Measurements from ENCODE around the gene AGBL1.
"Not testable (repeated sequence)": the region's sequence is repeated elsewhere in the genome, so short reads cannot be mapped to it uniquely, and the experiment has no call there.

Gene AGBL1

DNA sequence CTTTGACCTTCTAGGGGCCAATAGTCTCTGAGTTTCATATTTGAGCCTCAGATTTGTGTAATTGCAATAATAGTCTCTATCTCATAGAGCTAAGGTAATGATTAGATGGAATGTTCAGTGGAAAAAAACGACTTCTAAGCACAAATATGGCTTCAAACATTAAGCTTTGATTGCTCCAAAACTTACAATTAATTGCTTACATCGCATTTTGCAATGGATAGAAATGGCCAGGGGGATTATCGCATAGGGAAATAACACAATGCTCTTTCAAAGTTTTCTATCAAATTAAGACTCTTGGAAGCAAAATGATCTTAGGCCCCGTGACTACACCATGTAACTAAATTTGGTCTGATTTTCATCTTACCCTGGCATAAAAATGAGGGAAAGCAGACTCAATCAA, 888.6 kb downstream of the AGBL1 start:
- H3K27me3 Mint-ChIP-seq: peaks cover 11% of the 10 kb centered on the region
- peaks cover 1% of the 10 kb centered on the region for H3K36me3 Mint-ChIP-seq (ENCODE audit: insufficient read depth)
- no peak for DNase-seq (ENCODE audit: low spot score in 2 of 2)
- ATAC-seq (replicated peaks; ENCODE audit: extremely low read depth, poor library complexity, severe bottlenecking): no peak
- no peaks in the 10 kb centered on the region for H3K4me1 Mint-ChIP-seq
- H3K9me3 Mint-ChIP-seq: no peaks in the 10 kb centered on the region
- H3K27ac Mint-ChIP-seq (ENCODE audit: low read depth): no peak overlapping the region
- H3K4me3 Mint-ChIP-seq: no peak overlapping the region

- H3K9me3 Mint-ChIP-seq: no peaks in the 10 kb centered on the region
- peaks cover 1% of the 10 kb centered on the region for H3K36me3 Mint-ChIP-seq (ENCODE audit: insufficient read depth)
- ATAC-seq (replicated peaks; ENCODE audit: extremely low read depth, poor library complexity, severe bottlenecking) (no peak), DNase-seq (ENCODE audit: low spot score in 2 of 2) (no peak)
- no peak overlapping the region for H3K4me3 Mint-ChIP-seq
- no peak overlapping the region for H3K27ac Mint-ChIP-seq (ENCODE audit: low read depth)
- peaks cover 11% of the 10 kb centered on the region for H3K27me3 Mint-ChIP-seq
- no peaks in the 10 kb centered on the region for H3K4me1 Mint-ChIP-seq
These were observed 889.7 kb downstream of the AGBL1 start for GRCh38 chr15:86969364-86969763.

GRCh38 chr15:86973284-86973844, 893.7 kb downstream of the AGBL1 start:
- DNase-seq (ENCODE audit: low spot score in 2 of 2) (no peak), ATAC-seq (replicated peaks; ENCODE audit: extremely low read depth, poor library complexity, severe bottlenecking) (no peak)
- Mint-ChIP-seq H3K9me3 (no peaks in the 10 kb centered on the region), H3K27ac (ENCODE audit: low read depth) (no peak overlapping the region), H3K4me1 (no peaks in the 10 kb centered on the region), H3K27me3 (peaks cover 11% of the 10 kb centered on the region), H3K4me3 (no peak overlapping the region), H3K36me3 (ENCODE audit: insufficient read depth) (peaks cover 1% of the 10 kb centered on the region)

DNA sequence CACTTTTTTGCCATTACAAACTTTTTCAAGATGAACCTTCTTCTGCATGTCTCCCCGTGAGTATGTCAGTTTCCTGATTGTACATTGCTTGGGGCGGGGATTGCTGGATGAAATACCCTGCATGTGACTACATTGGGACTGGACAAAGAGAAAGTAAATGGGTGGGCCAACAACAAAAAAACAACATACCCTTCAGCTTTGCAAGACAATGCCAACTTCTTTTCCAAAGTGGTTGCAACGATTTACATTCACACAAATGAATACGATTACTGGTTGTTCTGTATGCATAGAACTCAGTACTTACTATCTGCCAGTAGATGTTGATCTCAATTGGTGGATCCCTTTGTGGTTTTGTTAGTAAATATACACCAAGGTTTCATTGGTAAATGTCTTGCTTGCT, 908.4 kb downstream of the AGBL1 start:
- H3K27me3 Mint-ChIP-seq: peaks cover 13% of the 10 kb centered on the region
- ATAC-seq (replicated peaks; ENCODE audit: extremely low read depth, poor library complexity, severe bottlenecking): no peak
- H3K4me1 Mint-ChIP-seq: no peaks in the 10 kb centered on the region
- no peak overlapping the region for H3K27ac Mint-ChIP-seq (ENCODE audit: low read depth)
- no peak for DNase-seq (ENCODE audit: low spot score in 2 of 2)
- H3K9me3 Mint-ChIP-seq: peaks cover 5% of the 10 kb centered on the region
- H3K36me3 Mint-ChIP-seq (ENCODE audit: insufficient read depth): no peaks in the 10 kb centered on the region
- no peak overlapping the region for H3K4me3 Mint-ChIP-seq

DNA sequence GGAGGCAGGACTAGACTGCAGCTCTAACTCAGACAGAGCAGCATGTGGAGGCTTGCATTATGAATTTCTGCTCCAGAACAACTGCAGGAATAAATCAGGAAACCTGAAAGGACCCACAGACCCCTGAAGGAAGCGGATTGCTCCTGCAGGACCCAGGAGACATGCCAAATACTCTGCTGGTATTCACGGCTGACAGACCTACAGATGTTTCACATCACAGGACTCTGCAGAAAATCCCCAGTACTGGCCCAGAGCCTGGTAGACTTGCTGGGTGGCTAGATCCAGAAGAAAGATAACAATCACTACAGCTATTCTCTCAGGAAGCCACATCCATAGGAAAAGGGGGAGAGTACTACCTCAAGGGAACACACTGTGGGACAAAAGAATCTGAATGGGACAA, 942.1 kb downstream of the AGBL1 start:
- peaks cover 32% of the 10 kb centered on the region for H3K9me3 Mint-ChIP-seq
- H3K4me1 Mint-ChIP-seq: no peaks in the 10 kb centered on the region
- no peaks in the 10 kb centered on the region for H3K36me3 Mint-ChIP-seq (ENCODE audit: insufficient read depth)
- DNase-seq (ENCODE audit: low spot score in 2 of 2) (no peak), ATAC-seq (replicated peaks; ENCODE audit: extremely low read depth, poor library complexity, severe bottlenecking) (no peak)
- H3K27ac Mint-ChIP-seq (ENCODE audit: low read depth): no peak overlapping the region
- H3K27me3 Mint-ChIP-seq: peaks cover 40% of the 10 kb centered on the region
- no peak overlapping the region for H3K4me3 Mint-ChIP-seq

GRCh38 chr15:87031540-87032230, 952.0 kb downstream of the AGBL1 start:
- Mint-ChIP-seq H3K4me1 (no peaks in the 10 kb centered on the region), H3K27ac (ENCODE audit: low read depth) (no peak overlapping the region), H3K4me3 (no peak overlapping the region), H3K9me3 (no peaks in the 10 kb centered on the region), H3K36me3 (ENCODE audit: insufficient read depth) (no peaks in the 10 kb centered on the region), H3K27me3 (peaks cover 13% of the 10 kb centered on the region)
- no peak for ATAC-seq (replicated peaks; ENCODE audit: extremely low read depth, poor library complexity, severe bottlenecking)
- no peak for DNase-seq (ENCODE audit: low spot score in 2 of 2)

- no peaks in the 10 kb centered on the region for H3K9me3 Mint-ChIP-seq
- no peak overlapping the region for H3K27ac Mint-ChIP-seq (ENCODE audit: low read depth)
- no peak for DNase-seq (ENCODE audit: low spot score in 2 of 2)
- no peak for ATAC-seq (replicated peaks; ENCODE audit: extremely low read depth, poor library complexity, severe bottlenecking)
- no peaks in the 10 kb centered on the region for H3K4me1 Mint-ChIP-seq
- peaks cover 13% of the 10 kb centered on the region for H3K27me3 Mint-ChIP-seq
- H3K4me3 Mint-ChIP-seq: no peak overlapping the region
- no peaks in the 10 kb centered on the region for H3K36me3 Mint-ChIP-seq (ENCODE audit: insufficient read depth)
These were observed 952.6 kb downstream of the AGBL1 start for GRCh38 chr15:87032295-87032694.

GRCh38 chr15:87033056-87033455, 953.4 kb downstream of the AGBL1 start:
- H3K4me3 Mint-ChIP-seq: no peak overlapping the region
- no peak overlapping the region for H3K27ac Mint-ChIP-seq (ENCODE audit: low read depth)
- ATAC-seq (replicated peaks; ENCODE audit: extremely low read depth, poor library complexity, severe bottlenecking) (no peak), DNase-seq (ENCODE audit: low spot score in 2 of 2) (no peak)
- no peaks in the 10 kb centered on the region for H3K9me3 Mint-ChIP-seq
- H3K27me3 Mint-ChIP-seq: peaks cover 13% of the 10 kb centered on the region
- H3K4me1 Mint-ChIP-seq: no peaks in the 10 kb centered on the region
- no peaks in the 10 kb centered on the region for H3K36me3 Mint-ChIP-seq (ENCODE audit: insufficient read depth)

DNA sequence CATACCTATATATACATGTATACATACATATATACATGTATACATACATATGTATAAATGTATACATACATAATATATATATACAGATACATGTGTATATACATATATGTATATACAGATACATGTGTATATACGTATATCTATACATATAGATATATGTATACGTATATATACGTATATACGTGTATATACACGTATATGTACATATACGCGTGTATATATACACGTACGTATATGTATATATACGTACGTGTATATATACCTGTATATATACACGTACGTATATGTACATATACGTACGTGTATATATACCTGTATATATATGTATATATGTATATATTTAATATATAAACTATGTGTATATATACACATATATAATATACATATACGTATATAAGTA, 955.2 kb downstream of the AGBL1 start:
- H3K36me3 Mint-ChIP-seq (ENCODE audit: insufficient read depth): no peaks in the 10 kb centered on the region
- no peak for DNase-seq (ENCODE audit: low spot score in 2 of 2)
- no peaks in the 10 kb centered on the region for H3K4me1 Mint-ChIP-seq
- ATAC-seq (replicated peaks; ENCODE audit: extremely low read depth, poor library complexity, severe bottlenecking): no peak
- H3K27ac Mint-ChIP-seq (ENCODE audit: low read depth): no peak overlapping the region
- H3K4me3 Mint-ChIP-seq: no peak overlapping the region
- H3K27me3 Mint-ChIP-seq: peaks cover 13% of the 10 kb centered on the region
- no peaks in the 10 kb centered on the region for H3K9me3 Mint-ChIP-seq

- DNase-seq (ENCODE audit: low spot score in 2 of 2): no peak
- no peak overlapping the region for H3K4me3 Mint-ChIP-seq
These were observed 958.7 kb downstream of the AGBL1 start for GRCh38 chr15:87038404-87038803.

GRCh38 chr15:87042619-87043018, 962.9 kb downstream of the AGBL1 start:
- not testable (repeated sequence) for H3K4me3 Mint-ChIP-seq; H3K9me3 Mint-ChIP-seq; ATAC-seq (replicated peaks; ENCODE audit: extremely low read depth, poor library complexity, severe bottlenecking); H3K36me3 Mint-ChIP-seq (ENCODE audit: insufficient read depth); DNase-seq (ENCODE audit: low spot score in 2 of 2); H3K27ac Mint-ChIP-seq (ENCODE audit: low read depth); H3K27me3 Mint-ChIP-seq; H3K4me1 Mint-ChIP-seq

More at GRCh38 chr15:87038404-87038803, 958.7 kb downstream of the AGBL1 start:
- Mint-ChIP-seq H3K36me3 (ENCODE audit: insufficient read depth) (no peaks in the 10 kb centered on the region), H3K9me3 (no peaks in the 10 kb centered on the region), H3K4me1 (no peaks in the 10 kb centered on the region), H3K27me3 (no peaks in the 10 kb centered on the region), H3K27ac (ENCODE audit: low read depth) (no peak overlapping the region)
- no peak for ATAC-seq (replicated peaks; ENCODE audit: extremely low read depth, poor library complexity, severe bottlenecking)

DNA sequence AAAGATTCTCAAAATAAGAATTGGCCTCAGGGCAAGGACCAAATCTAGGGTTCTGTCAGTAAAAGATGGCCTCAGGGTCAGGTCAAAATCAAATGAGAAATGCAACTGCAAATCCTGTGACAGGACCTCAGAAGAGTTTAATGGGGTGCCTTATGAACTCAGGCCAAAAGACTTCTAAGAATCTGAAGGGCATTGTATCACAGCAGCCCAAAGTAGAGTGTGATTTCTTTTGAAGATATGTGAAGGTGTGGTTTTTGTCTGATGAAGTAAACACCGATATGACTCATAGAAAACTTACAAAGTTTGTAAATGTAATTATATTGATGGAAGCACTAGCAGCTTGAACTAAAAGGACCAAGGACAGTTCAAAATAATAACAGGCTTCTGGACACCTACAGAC, 966.1 kb downstream of the AGBL1 start:
- Mint-ChIP-seq H3K36me3 (ENCODE audit: insufficient read depth) (no peaks in the 10 kb centered on the region), H3K4me3 (no peak overlapping the region), H3K9me3 (no peaks in the 10 kb centered on the region), H3K27me3 (no peaks in the 10 kb centered on the region), H3K27ac (ENCODE audit: low read depth) (no peak overlapping the region), H3K4me1 (no peaks in the 10 kb centered on the region)
- no peak for ATAC-seq (replicated peaks; ENCODE audit: extremely low read depth, poor library complexity, severe bottlenecking)
- DNase-seq (ENCODE audit: low spot score in 2 of 2): no peak

DNA sequence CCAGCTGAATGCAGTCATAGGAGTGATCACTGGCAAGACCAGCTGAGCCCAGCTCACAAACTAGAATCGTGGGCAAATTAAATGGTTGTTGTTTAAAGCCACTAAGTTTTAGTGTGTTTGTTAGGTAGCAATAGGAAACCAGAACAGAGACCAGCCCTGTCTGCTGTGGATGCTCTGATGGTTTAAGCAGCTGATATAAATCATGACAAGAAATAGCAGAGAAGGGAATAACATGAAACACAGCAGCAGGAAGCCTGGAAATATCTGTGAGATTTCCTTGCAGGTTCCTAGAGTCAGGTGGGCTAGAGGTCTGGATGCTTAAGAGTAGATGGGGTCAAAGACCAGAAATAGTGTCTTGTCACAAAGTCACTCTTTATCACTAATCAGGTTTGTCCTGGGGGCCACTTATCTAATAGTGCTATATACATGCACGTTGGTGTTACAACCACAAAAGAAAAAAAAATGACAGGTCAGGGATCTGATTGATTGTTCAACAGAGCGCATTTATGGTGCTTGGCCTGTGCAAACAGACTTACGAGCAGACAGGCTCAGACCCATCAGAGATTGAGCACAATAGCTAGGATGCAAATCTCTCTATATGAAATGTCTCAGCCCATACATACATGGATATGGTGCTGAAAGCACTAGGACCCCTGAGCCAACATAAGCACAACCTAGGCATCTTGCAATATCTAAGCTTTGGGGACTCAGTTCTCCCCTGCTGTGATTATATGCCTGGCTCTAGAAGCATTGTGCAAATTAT, 967.7 kb downstream of the AGBL1 start:
- Mint-ChIP-seq H3K4me1 (no peaks in the 10 kb centered on the region), H3K9me3 (no peaks in the 10 kb centered on the region), H3K36me3 (ENCODE audit: insufficient read depth) (no peaks in the 10 kb centered on the region), H3K27ac (ENCODE audit: low read depth) (no peak overlapping the region), H3K27me3 (no peaks in the 10 kb centered on the region), H3K4me3 (no peak overlapping the region)
- ATAC-seq (replicated peaks; ENCODE audit: extremely low read depth, poor library complexity, severe bottlenecking) (no peak), DNase-seq (ENCODE audit: low spot score in 2 of 2) (no peak)

Data from central memory CD8-positive, alpha-beta T cell (primary cell).